Tongue (tissue), 2 donors: Measurements from ENCODE around the gene BCCIP. TPM values are rescaled to one million over a fixed set of nuclear protein-coding genes. Genes with fewer than 3 reads are reported as not detected.

Source experiments
- small RNA-seq: library from RNA; depleted of rRNA; stranded (forward); fragments of <200 nt; gene quantifications from one replicate; pipeline ENCODE3, GENCODE V24; 2014; ENCODE audit warnings: low replicate concordance
- total RNA-seq: library from RNA; depleted of rRNA; stranded (reverse); fragments of >200 nt; gene quantifications from one replicate; pipeline ENCODE4 v1.2.3, GENCODE V29; 2014

The BCCIP gene
- total RNA-seq, 1 donor from 2014 or later: 49.6 TPM

Small RNAs within 50 kb of the gene (small RNA-seq; reads per million reads assigned to genes)
- gene MIR4484 (not detected), gene RF00017 (not detected)

Other genes starting within 250 kb of the BCCIP start
- gene TEX36, start 140.4 kb upstream of the BCCIP start, total RNA-seq: not detected
- 31.8 TPM for gene EDRF1, start 103.8 kb upstream of the BCCIP start, total RNA-seq
- gene MMP21, start 47.7 kb upstream of the BCCIP start, total RNA-seq: 0.41 TPM
- 56.7 TPM for gene UROS, start 288 bp upstream of the BCCIP start, total RNA-seq
- 29.2 TPM for gene DHX32, start 57.7 kb downstream of the BCCIP start, total RNA-seq
- gene FANK1, start 73.0 kb downstream of the BCCIP start, total RNA-seq: 3.2 TPM